CD4-positive, alpha-beta memory T cell (primary cell): ENCODE results near the gene CEACAM21. TPM values are rescaled to one million over a fixed set of nuclear protein-coding genes. Genes with fewer than 3 reads are reported as not detected.
A peak's percentile ranks its signal among the peaks of the same experiment; 100 is the strongest.

ENCODE experiments used
- CTCF ChIA-PET: fragments of 350-600 bp; sonication (Branson Sonifier 250); formaldehyde crosslinking; loops from one replicate; lab custom pipeline; 2021; ENCODE audit warnings: inconsistent platforms; ENCODE audit not compliant: partially characterized antibody; lab: Charles Lee
- POLR2A ChIA-PET: fragments of 350-600 bp; sonication (Branson Sonifier 250); formaldehyde crosslinking; loops from one replicate; lab custom pipeline; 2021; ENCODE audit not compliant: partially characterized antibody; lab: Charles Lee
- DNase-seq, 5 donors: peaks; one replicate each; pipeline versions ENCODE4 v3.0.0 to v3.0.0-alpha.2; 2020 to 2022; ENCODE audit warnings: mixed read lengths in 1 of 5
- H3K27ac ChIP-seq: one replicate; pipeline ENCODE4 v1.7.0; 2013; ENCODE audit warnings: low read depth, low read length
- H3K27me3 ChIP-seq: 2 replicates; pipeline ENCODE4 v1.7.0; 2013; ENCODE audit warnings: mild to moderate bottlenecking, low read length, moderate library complexity; ENCODE audit not compliant: insufficient read depth
- H3K36me3 ChIP-seq: 2 replicates; pipeline ENCODE4 v1.7.0; 2013; ENCODE audit warnings: mild to moderate bottlenecking, low read length, moderate library complexity; ENCODE audit not compliant: insufficient read depth
- H3K4me1 ChIP-seq: 2 replicates; pipeline ENCODE4 v1.7.0; 2013; ENCODE audit warnings: mild to moderate bottlenecking, low read length, moderate library complexity; ENCODE audit not compliant: insufficient read depth
- H3K4me3 ChIP-seq, 2 donors: one replicate each; pipeline ENCODE4 v1.7.0; 2013; ENCODE audit warnings: low read length in 2 of 2, mild to moderate bottlenecking in 1 of 2
- H3K9me3 ChIP-seq, 2 donors: one replicate each; pipeline ENCODE4 v1.7.0; 2013; ENCODE audit warnings: low read length in 2 of 2, control low read depth in 1 of 2; ENCODE audit not compliant: control insufficient read depth in 1 of 2
- H3K27ac Mint-ChIP-seq, 7 donors: one replicate each; pipeline ENCODE4 v1.8.0; 2020 to 2021; ENCODE audit warnings: mixed read lengths in 7 of 7, mild to moderate bottlenecking in 6 of 7, inconsistent platforms in 3 of 7, moderate library complexity in 3 of 7
- H3K27me3 Mint-ChIP-seq, 2 donors: one replicate each; pipeline ENCODE4 v1.8.0; 2020 to 2021; ENCODE audit warnings: mixed read lengths in 2 of 2
- H3K36me3 Mint-ChIP-seq, 2 donors: one replicate each; pipeline ENCODE4 v1.8.0; 2020 to 2021; ENCODE audit warnings: mixed read lengths in 2 of 2, inconsistent platforms in 1 of 2, mild to moderate bottlenecking in 1 of 2
- H3K4me1 Mint-ChIP-seq, 4 donors: one replicate each; pipeline ENCODE4 v1.8.0; 2020 to 2021; ENCODE audit warnings: mixed read lengths in 4 of 4, mild to moderate bottlenecking in 1 of 4
- H3K4me3 Mint-ChIP-seq, 8 donors: one replicate each; pipeline ENCODE4 v1.8.0; 2020 to 2021; ENCODE audit warnings: mixed read lengths in 8 of 8, mild to moderate bottlenecking in 7 of 8, moderate library complexity in 6 of 8, inconsistent platforms in 3 of 8
- H3K9me3 Mint-ChIP-seq, 8 donors: one replicate each; pipeline ENCODE4 v1.8.0; 2020 to 2021; ENCODE audit warnings: mixed read lengths in 8 of 8, mild to moderate bottlenecking in 5 of 8, inconsistent platforms in 3 of 8, moderate library complexity in 1 of 8
- intact Hi-C: fragments of 100-400 bp; cut with micrococcal nuclease; formaldehyde crosslinking; loops from one replicate; pipeline ENCODE4 v1.15.1; 2023
- polyA plus RNA-seq, 2 donors: library from polyadenylated mRNA; unstranded; fragments of 300-500 nt; fragmentation: Illumina TruSeq; gene quantifications; one replicate each; pipeline ENCODE4 v1.2.3, GENCODE V29; 2021
- total RNA-seq, 2 experiments: library from RNA; stranded (reverse); gene quantifications; one replicate each; pipeline ENCODE4 v1.2.3, GENCODE V29; 2021

CEACAM21 gene
- total and polyA plus RNA-seq, 4 experiments from 2014 or later: 42.8 to 61.2 (median 54.6) TPM

- Histone ChIP-seq H3K4me1 (peaks cover 53% of the 10 kb centered on the region), H3K36me3 (no peaks in the 10 kb centered on the region), H3K27ac (peak overlapping the region; percentile 53), H3K27me3 (no peaks in the 10 kb centered on the region), H3K9me3 (no peaks in the 10 kb centered on the region), H3K4me3 (peak overlapping the region; percentile 30 to 37)
- peak; percentile 80 to 93 (median 88) for DNase-seq
- ChIA-PET POLR2A (interaction anchor here (0.7 to 5.6 kb wide), 19 partner anchors 10 to 268 kb away, joined by 3 to 78 read pairs (median 8); partner anchors contain the start of genes CEACAM21, DMAC2 and HNRNPUL1), CTCF (interaction anchor here (0.9 to 22.6 kb wide), 5 partner anchors 11 to 82 kb away, joined by 3 to 561 read pairs (median 15); no protein-coding TSS in a partner anchor)
- peak overlapping the region; percentile 77 to 88 (median 86) for H3K4me3 Mint-ChIP-seq
- intact Hi-C loops: loop anchor here (2.0 kb wide), 1 partner anchor 17 kb away; no protein-coding TSS in a partner anchor
- H3K4me1 Mint-ChIP-seq: peaks cover 33 to 60% (median 49%) of the 10 kb centered on the region in 4 donors
- H3K27me3 Mint-ChIP-seq: peaks cover 1 to 3% of the 10 kb centered on the region in 2 donors
- peaks cover 0 to 2% of the 10 kb centered on the region in 2 donors for H3K36me3 Mint-ChIP-seq
- H3K9me3 Mint-ChIP-seq: peaks cover 0 to 21% (median 5%) of the 10 kb centered on the region in 8 donors
- peak overlapping the region; percentile 82 to 98 (median 94) for H3K27ac Mint-ChIP-seq
These were observed 44.3 kb upstream of the CEACAM21 start for GRCh38 chr19:41531438-41532311.

- POLR2A ChIA-PET: interaction anchor here (0.6 to 5.6 kb wide), 8 partner anchors 15 to 222 kb away, joined by 3 to 78 read pairs (median 5); partner anchors contain the start of gene DMAC2
These were observed 43.4 kb upstream of the CEACAM21 start for GRCh38 chr19:41532526-41532925.

DNA sequence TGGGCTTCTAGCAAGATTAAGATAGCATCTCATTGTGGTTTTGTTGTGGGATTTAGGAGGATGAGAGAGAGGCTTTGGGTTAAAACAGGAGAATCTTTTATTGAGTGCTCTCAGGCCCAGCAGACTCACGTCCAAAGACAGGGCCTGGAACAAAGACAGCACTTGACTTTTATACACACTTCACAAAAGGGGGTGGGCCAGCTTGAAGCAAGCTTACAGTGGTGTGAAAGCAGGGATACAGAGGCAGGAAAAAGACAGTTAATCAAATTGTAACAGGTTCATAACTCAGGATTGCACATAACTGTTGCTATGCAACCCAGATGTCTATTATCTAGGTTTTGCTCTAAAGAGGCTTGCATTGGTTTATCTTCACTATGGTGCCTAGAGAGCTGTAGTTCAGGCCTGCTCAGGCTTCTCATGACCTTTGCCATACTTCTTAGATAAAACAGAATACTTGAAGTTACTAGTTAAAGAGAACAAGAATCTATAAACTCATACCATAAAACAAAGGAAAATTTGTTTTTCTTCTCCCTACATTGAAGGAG, 42.2 kb upstream of the CEACAM21 start:
- intact Hi-C loops: no loop called here
- peaks cover 0 to 3% of the 10 kb centered on the region in 2 donors for H3K27me3 Mint-ChIP-seq
- DNase-seq: no peak
- Histone ChIP-seq H3K27me3 (no peaks in the 10 kb centered on the region), H3K4me1 (peaks cover 53% of the 10 kb centered on the region), H3K9me3 (no peaks in the 10 kb centered on the region), H3K36me3 (no peaks in the 10 kb centered on the region), H3K27ac (no peak overlapping the region), H3K4me3 (no peak overlapping the region)
- H3K9me3 Mint-ChIP-seq: peaks cover 0 to 21% (median 5%) of the 10 kb centered on the region in 8 donors
- peaks cover 0 to 2% of the 10 kb centered on the region in 2 donors for H3K36me3 Mint-ChIP-seq
- peak overlapping the region in 6 of 8 donors; percentile 13 to 76 (median 58) for H3K4me3 Mint-ChIP-seq
- H3K27ac Mint-ChIP-seq: peak overlapping the region in 6 of 7 donors; percentile 38 to 88 (median 72)
- peaks cover 33 to 60% (median 49%) of the 10 kb centered on the region in 4 donors for H3K4me1 Mint-ChIP-seq
- POLR2A ChIA-PET: interaction anchor here (1.2 to 5.6 kb wide), 5 partner anchors 15 to 225 kb away, joined by 4 to 50 read pairs (median 4); no protein-coding TSS in a partner anchor
- CTCF ChIA-PET: interaction anchor here (22.6 kb wide), 1 partner anchor 31 kb away, joined by 561 read pairs; no protein-coding TSS in a partner anchor

More at GRCh38 chr19:41532526-41532925, 43.4 kb upstream of the CEACAM21 start:
- peak overlapping the region in 3 of 8 donors; percentile 58 to 87 (median 85) for H3K4me3 Mint-ChIP-seq
- peak overlapping the region in 2 of 7 donors; percentile 94 to 98 for H3K27ac Mint-ChIP-seq
- H3K9me3 Mint-ChIP-seq: peaks cover 0 to 21% (median 5%) of the 10 kb centered on the region in 8 donors
- peaks cover 0 to 3% of the 10 kb centered on the region in 2 donors for H3K27me3 Mint-ChIP-seq
- no peak for DNase-seq
- no peak overlapping the region for H3K4me3 ChIP-seq
- H3K27me3 ChIP-seq: no peaks in the 10 kb centered on the region
- H3K4me1 Mint-ChIP-seq: peaks cover 33 to 60% (median 49%) of the 10 kb centered on the region in 4 donors
- H3K27ac ChIP-seq: no peak overlapping the region
- H3K4me1 ChIP-seq: peaks cover 53% of the 10 kb centered on the region
- H3K9me3 ChIP-seq: no peaks in the 10 kb centered on the region
- CTCF ChIA-PET: interaction anchor here (3.0 to 22.6 kb wide), 3 partner anchors 10 to 83 kb away, joined by 15 to 561 read pairs (median 18); no protein-coding TSS in a partner anchor
- H3K36me3 ChIP-seq: no peaks in the 10 kb centered on the region
- peaks cover 0 to 2% of the 10 kb centered on the region in 2 donors for H3K36me3 Mint-ChIP-seq
- intact Hi-C loops: no loop called here

- Mint-ChIP-seq H3K27ac (peak overlapping the region in 6 of 7 donors; percentile 22 to 69 (median 60)), H3K4me1 (peaks cover 32 to 49% (median 43%) of the 10 kb centered on the region in 4 donors), H3K9me3 (peaks cover 0 to 11% (median 0%) of the 10 kb centered on the region in 8 donors), H3K36me3 (peaks cover 0 to 2% of the 10 kb centered on the region in 2 donors), H3K4me3 (peak overlapping the region; percentile 47 to 80 (median 76)), H3K27me3 (peaks cover 0 to 3% of the 10 kb centered on the region in 2 donors)
- POLR2A ChIA-PET: interaction anchor here (0.7 to 1.8 kb wide), 3 partner anchors 14 to 228 kb away, joined by 4 to 5 read pairs (median 4); no protein-coding TSS in a partner anchor
- H3K4me3 ChIP-seq: no peak overlapping the region
- peaks cover 53% of the 10 kb centered on the region for H3K4me1 ChIP-seq
- no peak for DNase-seq
- intact Hi-C loops: no loop called here
- no peaks in the 10 kb centered on the region for H3K9me3 ChIP-seq
- no peak overlapping the region for H3K27ac ChIP-seq
- CTCF ChIA-PET: interaction anchor here (1.7 to 22.6 kb wide), 3 partner anchors 30 to 86 kb away, joined by 7 to 561 read pairs (median 51); no protein-coding TSS in a partner anchor
- no peaks in the 10 kb centered on the region for H3K27me3 ChIP-seq
- H3K36me3 ChIP-seq: no peaks in the 10 kb centered on the region
These were observed 40.8 kb upstream of the CEACAM21 start for GRCh38 chr19:41535029-41535622.

- peak in 1 of 5 donors; percentile 29 for DNase-seq
- Histone ChIP-seq H3K36me3 (no peaks in the 10 kb centered on the region), H3K9me3 (no peaks in the 10 kb centered on the region), H3K27ac (no peak overlapping the region), H3K4me1 (peaks cover 37% of the 10 kb centered on the region), H3K4me3 (no peak overlapping the region), H3K27me3 (no peaks in the 10 kb centered on the region)
- peaks cover 25 to 36% (median 31%) of the 10 kb centered on the region in 4 donors for H3K4me1 Mint-ChIP-seq
- intact Hi-C loops: loop anchor here (1.0 to 2.0 kb wide), 2 partner anchors 21 to 88 kb away; no protein-coding TSS in a partner anchor
- no peak overlapping the region for H3K4me3 Mint-ChIP-seq
- H3K36me3 Mint-ChIP-seq: no peaks in the 10 kb centered on the region
- H3K27me3 Mint-ChIP-seq: no peaks in the 10 kb centered on the region
- ChIA-PET CTCF (interaction anchor here (0.7 to 22.6 kb wide), 6 partner anchors 12 to 91 kb away, joined by 3 to 561 read pairs (median 8); partner anchors contain the start of gene CEACAM21), POLR2A (interaction anchor here (1.0 to 15.5 kb wide), 3 partner anchors 9 to 25 kb away, joined by 3 to 547 read pairs (median 5); no protein-coding TSS in a partner anchor)
- peaks cover 0 to 6% (median 0%) of the 10 kb centered on the region in 8 donors for H3K9me3 Mint-ChIP-seq
- peak overlapping the region in 2 of 7 donors; percentile 23 to 38 for H3K27ac Mint-ChIP-seq
These were observed 38.2 kb upstream of the CEACAM21 start for GRCh38 chr19:41537789-41538188.

DNA sequence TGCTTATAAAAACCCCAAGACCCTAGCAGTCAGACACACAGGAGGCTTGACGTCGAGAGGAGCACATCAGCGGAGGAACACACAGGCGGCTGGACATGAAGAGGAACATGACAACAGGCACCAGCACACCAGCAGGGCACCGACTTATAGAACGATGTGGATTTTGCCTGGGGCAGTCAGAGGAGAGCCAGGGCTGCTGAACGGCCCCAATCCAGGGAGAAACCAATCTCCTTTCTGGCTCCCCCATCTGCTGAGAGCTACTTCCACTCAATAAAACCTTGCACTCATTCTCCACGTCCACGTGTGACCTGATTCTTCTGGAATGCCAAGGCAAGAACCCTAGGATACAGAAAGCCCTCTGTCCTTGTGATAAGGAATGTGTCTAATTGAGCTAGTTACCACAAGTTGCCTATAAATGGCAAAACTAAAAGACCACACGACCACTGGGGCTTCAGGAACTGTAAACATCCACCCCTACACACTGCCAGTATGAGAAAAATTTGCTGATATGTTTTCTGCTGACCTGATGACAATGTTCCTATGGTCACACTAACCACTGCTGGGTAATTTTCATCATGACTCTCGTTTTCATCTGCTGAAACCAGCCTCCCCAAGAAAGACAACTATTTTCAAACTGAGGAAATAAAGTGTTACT, 35.8 kb upstream of the CEACAM21 start:
- intact Hi-C loops: no loop called here
- POLR2A ChIA-PET: interaction anchor here (1.1 to 15.5 kb wide), 3 partner anchors 10 to 22 kb away, joined by 3 to 547 read pairs (median 3); no protein-coding TSS in a partner anchor

More for the DNA sequence above, 35.8 kb upstream of the CEACAM21 start:
- Mint-ChIP-seq H3K27me3 (no peaks in the 10 kb centered on the region), H3K4me3 (no peak overlapping the region), H3K4me1 (peaks cover 26 to 32% (median 29%) of the 10 kb centered on the region in 4 donors), H3K9me3 (peaks cover 0 to 6% (median 0%) of the 10 kb centered on the region in 8 donors), H3K36me3 (no peaks in the 10 kb centered on the region), H3K27ac (peak overlapping the region in 1 of 7 donors; percentile 42)
- no peaks in the 10 kb centered on the region for H3K9me3 ChIP-seq
- CTCF ChIA-PET: interaction anchor here (0.9 to 22.6 kb wide), 6 partner anchors 9 to 91 kb away, joined by 3 to 561 read pairs (median 8); no protein-coding TSS in a partner anchor
- no peaks in the 10 kb centered on the region for H3K36me3 ChIP-seq
- no peak for DNase-seq
- H3K4me3 ChIP-seq: no peak overlapping the region
- H3K27me3 ChIP-seq: no peaks in the 10 kb centered on the region
- H3K4me1 ChIP-seq: peaks cover 36% of the 10 kb centered on the region
- H3K27ac ChIP-seq: no peak overlapping the region
